Naive thymus-derived CD8-positive, alpha-beta T cell (primary cell): Measurements from ENCODE around the gene ZNF133. TPM values are rescaled to one million over a fixed set of nuclear protein-coding genes. Genes with fewer than 3 reads are reported as not detected.

Experiments used
- polyA plus RNA-seq, 3 donors: library from polyadenylated mRNA; unstranded; fragments of 300-500 nt; fragmentation: Illumina TruSeq; gene quantifications; one replicate each; pipeline ENCODE4 v1.2.3, GENCODE V29; 2021
- total RNA-seq, 8 experiments: library from RNA in 2 of 8; stranded (reverse) in 2 of 8; gene quantifications; one replicate each; pipeline ENCODE4 v1.2.3 and lab custom pipeline; 2021 to 2026

Gene ZNF133
- total and polyA plus RNA-seq, 5 experiments from 2014 or later = 4.3 to 9.3 (median 6.8) TPM

Other genes starting within 250 kb of the ZNF133 start
- not detected for gene OVOL2, start 230.6 kb upstream of the ZNF133 start, total RNA-seq
- not detected for gene OVOL2, start 230.6 kb upstream of the ZNF133 start, polyA plus RNA-seq
- 10 to 100 TPM; 25.9 to 28.1 TPM for gene KAT14, start 150.7 kb upstream of the ZNF133 start, total RNA-seq
- 10 to 100 TPM; 20.3 to 24.7 (median 24.2) TPM for gene KAT14, start 150.7 kb upstream of the ZNF133 start, polyA plus RNA-seq
- gene PET117, start 150.7 kb upstream of the ZNF133 start, total RNA-seq = 10 to 100 TPM; 19.0 to 22.5 TPM
- gene PET117, start 150.7 kb upstream of the ZNF133 start, polyA plus RNA-seq = 10 to 100 TPM; 32.4 to 41.4 (median 36.2) TPM
- 1 to 10 TPM; 3.3 to 3.4 TPM for gene DZANK1, start 178.5 kb downstream of the ZNF133 start, total RNA-seq
- 1 to 10 TPM in 1 of 3 donors, under 1 TPM in 2; 0.74 to 1.3 (median 0.87) TPM for gene DZANK1, start 178.5 kb downstream of the ZNF133 start, polyA plus RNA-seq
- gene POLR3F, start 178.9 kb downstream of the ZNF133 start, total RNA-seq = 10 to 100 TPM; 10.9 to 13.0 TPM
- 1 to 10 TPM; 5.2 to 9.3 (median 7.6) TPM for gene POLR3F, start 178.9 kb downstream of the ZNF133 start, polyA plus RNA-seq
- 1 to 10 TPM; 7.5 to 8.5 TPM for gene RBBP9, start 208.7 kb downstream of the ZNF133 start, total RNA-seq
- 1 to 10 TPM; 7.6 to 9.9 (median 8.8) TPM for gene RBBP9, start 208.7 kb downstream of the ZNF133 start, polyA plus RNA-seq
- gene SEC23B, start 219.4 kb downstream of the ZNF133 start, total RNA-seq = 10 to 100 TPM; 31.2 to 34.5 TPM
- gene SEC23B, start 219.4 kb downstream of the ZNF133 start, polyA plus RNA-seq = 10 to 100 TPM; 31.9 to 45.1 (median 37.9) TPM